IMR-90 (cell line): ENCODE measurements around the gene LRP1-AS. TPM values are rescaled to one million over a fixed set of nuclear protein-coding genes. Genes with fewer than 3 reads are reported as not detected.

ENCODE experiments used
- ATAC-seq: fragments of 200-7000 bp; cut with Tn5 transposase; 2 replicates; pipeline ENCODE4 v1.9.1; 2020; ENCODE audit warnings: low read depth, mild to moderate bottlenecking, moderate library complexity
- BruUV-seq: library from RNA; stranded (reverse); fragments of 400-500 nt; replicated peaks from 2 replicates; lab custom pipeline; 2021; lab: Mats Ljungman, UMichigan
- CTCF ChIA-PET: fragments of 300-600 bp; formaldehyde crosslinking; extraction: SDS; loops from one replicate; lab custom pipeline; 2021; ENCODE audit warnings: antibody characterized with exemption; lab: Yijun Ruan, JAX
- POLR2A ChIA-PET: fragments of 300-600 bp; sonication (Branson Sonifier 250); formaldehyde crosslinking; loops from one replicate; lab custom pipeline; 2022; ENCODE audit warnings: antibody characterized with exemption; ENCODE audit not compliant: unreplicated experiment; lab: Charles Lee
- DNase-seq: peaks from one replicate; pipeline ENCODE4 v3.0.0; 2013
- H2AFZ ChIP-seq: replicated peaks from 2 replicates; pipeline ENCODE3; 2013; ENCODE audit warnings: low read length, mild to moderate bottlenecking; ENCODE audit not compliant: poor library complexity
- H2AK5ac ChIP-seq: 2 replicates; pipeline ENCODE4 v1.6.1; 2013; ENCODE audit warnings: low read depth, low read length, inconsistent platforms
- H2AK9ac ChIP-seq: replicated peaks from 2 replicates; pipeline ENCODE3; 2013; ENCODE audit warnings: mild to moderate bottlenecking, low read depth, low read length, moderate library complexity; ENCODE audit not compliant: poor library complexity
- H2BK120ac ChIP-seq: 2 replicates; pipeline ENCODE4 v1.6.1; 2013; ENCODE audit warnings: low read depth, low read length, inconsistent platforms
- H2BK15ac ChIP-seq: 3 replicates; pipeline ENCODE4 v1.6.1; 2013; ENCODE audit warnings: low read depth, low read length, inconsistent platforms
- H2BK20ac ChIP-seq: 2 replicates; pipeline ENCODE4 v1.6.1; 2013; ENCODE audit warnings: low read depth, mild to moderate bottlenecking, inconsistent platforms, low read length, moderate library complexity
- H2BK5ac ChIP-seq: 2 replicates; pipeline ENCODE4 v1.6.1; 2013; ENCODE audit warnings: mild to moderate bottlenecking, low read depth, low read length, inconsistent platforms; ENCODE audit not compliant: poor library complexity, severe bottlenecking
- H3K14ac ChIP-seq: replicated peaks from 2 replicates; pipeline ENCODE4 v1.6.1; 2013; ENCODE audit warnings: low read depth, low read length, inconsistent platforms
- H3K18ac ChIP-seq: 2 replicates; pipeline ENCODE4 v1.6.1; 2013; ENCODE audit warnings: low read depth, low read length, control low read depth
- H3K23ac ChIP-seq: 2 replicates; pipeline ENCODE4 v1.6.1; 2013; ENCODE audit warnings: low read depth, low read length, inconsistent platforms
- H3K27ac ChIP-seq: 2 replicates; pipeline ENCODE4 v1.5.1; 2013; ENCODE audit warnings: mild to moderate bottlenecking, control low read depth, low read length; ENCODE audit not compliant: insufficient read depth
- H3K27me3 ChIP-seq: 2 replicates; pipeline ENCODE4 v1.6.1; 2013; ENCODE audit warnings: low read length; ENCODE audit not compliant: control insufficient read depth, insufficient read depth
- H3K36me3 ChIP-seq: 2 replicates; pipeline ENCODE4 v1.6.1; 2013; ENCODE audit warnings: low read length, mixed read lengths; ENCODE audit not compliant: control insufficient read depth, insufficient read depth
- H3K4ac ChIP-seq: 2 replicates; pipeline ENCODE4 v1.6.1; 2013; ENCODE audit warnings: low read depth, low read length, inconsistent platforms
- H3K4me1 ChIP-seq: 2 replicates; pipeline ENCODE4 v1.6.1; 2013; ENCODE audit warnings: low read length, mixed read lengths; ENCODE audit not compliant: control insufficient read depth, insufficient read depth
- H3K4me2 ChIP-seq: 2 replicates; pipeline ENCODE4 v1.6.1; 2013; ENCODE audit warnings: low read depth, mild to moderate bottlenecking, control low read depth, low read length, moderate library complexity
- H3K4me3 ChIP-seq: 2 replicates; pipeline ENCODE4 v1.5.1; 2013; ENCODE audit warnings: low read depth, mild to moderate bottlenecking, control low read depth, low read length, moderate library complexity; ENCODE audit not compliant: insufficient read depth
- H3K56ac ChIP-seq: 2 replicates; pipeline ENCODE4 v1.6.1; 2013; ENCODE audit warnings: low read length, inconsistent platforms; ENCODE audit not compliant: insufficient read depth; ENCODE audit errors: extremely low read depth
- H3K79me1 ChIP-seq, 2 experiments: 2 replicates each; pipeline ENCODE4 v1.6.1; 2013; ENCODE audit warnings: low read length in 2 of 2, inconsistent platforms in 1 of 2, low read depth in 1 of 2
- H3K9ac ChIP-seq: 2 replicates; pipeline ENCODE4 v1.6.1; 2013; ENCODE audit warnings: low read depth, low read length, control low read depth
- H3K9me1 ChIP-seq: 2 replicates; pipeline ENCODE4 v1.6.1; 2013; ENCODE audit warnings: low read length, inconsistent platforms; ENCODE audit not compliant: insufficient read depth
- H3K9me3 ChIP-seq: 2 replicates; pipeline ENCODE4 v1.6.1; 2013; ENCODE audit warnings: low read length; ENCODE audit not compliant: control insufficient read depth, insufficient read depth
- H4K20me1 ChIP-seq: 2 replicates; pipeline ENCODE4 v1.6.1; 2013; ENCODE audit warnings: low read length, inconsistent platforms; ENCODE audit not compliant: insufficient read depth
- H4K5ac ChIP-seq: 2 replicates; pipeline ENCODE4 v1.6.1; 2013; ENCODE audit warnings: mild to moderate bottlenecking, low read depth, low read length, control low read depth
- H4K8ac ChIP-seq, 2 experiments: 2 replicates each; pipeline ENCODE4 v1.6.1; 2013; ENCODE audit warnings: low read depth in 2 of 2, low read length in 2 of 2, control low read depth in 1 of 2, inconsistent platforms in 1 of 2
- H4K91ac ChIP-seq: 2 replicates; pipeline ENCODE4 v1.6.1; 2013; ENCODE audit warnings: low read depth, low read length, inconsistent platforms; ENCODE audit not compliant: insufficient read depth
- CHD1 ChIP-seq: IDR thresholded peaks from 2 replicates; pipeline ENCODE4 v1.6.1; 2012; ENCODE audit warnings: low read depth, low read length, improper control_type of control experiment
- FOS ChIP-seq: fragments of 150-350 bp; IDR thresholded peaks from 2 replicates; pipeline ENCODE4 v1.6.1; 2016; ENCODE audit warnings: low read depth, low read length
- NFE2L2 ChIP-seq: fragments of 150-350 bp; IDR thresholded peaks from 2 replicates; pipeline ENCODE4 v1.6.1; 2016; ENCODE audit warnings: low read depth, mild to moderate bottlenecking, low read length
- POLR2A ChIP-seq: IDR thresholded peaks from 2 replicates; pipeline ENCODE4 v1.6.1; 2012; ENCODE audit warnings: mild to moderate bottlenecking, low read depth, low read length
- RAD21 ChIP-seq: IDR thresholded peaks from 2 replicates; pipeline ENCODE4 v1.6.1; 2012; ENCODE audit warnings: low read length, improper control_type of control experiment
- RCOR1 ChIP-seq: IDR thresholded peaks from 2 replicates; pipeline ENCODE4 v1.6.1; 2012; ENCODE audit warnings: mild to moderate bottlenecking, low read length, improper control_type of control experiment; ENCODE audit not compliant: insufficient replicate concordance
- RFX5 ChIP-seq: IDR thresholded peaks from 2 replicates; pipeline ENCODE4 v1.8.0; 2012; ENCODE audit warnings: low read depth, mild to moderate bottlenecking, low read length, moderate library complexity
- SMC3 ChIP-seq: fragments of 150-350 bp; IDR thresholded peaks from 2 replicates; pipeline ENCODE4 v1.6.1; 2016; ENCODE audit warnings: low read depth, mild to moderate bottlenecking, antibody characterized with exemption, low read length, moderate library complexity
- WGBS, 2 experiments: methylation state at CpG; one replicate each; pipeline versions ENCODE4 v1.1.5 to v1.1.7; 2013; ENCODE audit warnings: missing lambda C conversion rate in 2 of 2; ENCODE audit not compliant: insufficient read length in 1 of 2; ENCODE audit errors: extremely low coverage in 2 of 2; 5-methylcytosine and 5-hydroxymethylcytosine counted together
- dilution Hi-C: fragments of 300-500 bp; cut with HindIII; formaldehyde crosslinking; loops from one replicate; pipeline ENCODE4 v1.14.3; 2018; ENCODE audit warnings: low sequenced_read_pairs; ENCODE audit not compliant: unreplicated experiment
- in situ Hi-C: fragments of 300-500 bp; cut with MboI; formaldehyde crosslinking; loops from 3 replicates; pipeline ENCODE4 v1.14.3; 2019; ENCODE audit warnings: low sequenced_read_pairs, inconsistent platforms, mixed read lengths
- intact Hi-C: fragments of 100-400 bp; cut with micrococcal nuclease; formaldehyde crosslinking; loops from 2 replicates; pipeline ENCODE4 v1.10.0; 2022
- polyA plus RNA-seq, 3 experiments: library from polyadenylated mRNA; depleted of rRNA; stranded (reverse); fragments of >200 nt; gene quantifications; 2 replicates each; pipeline ENCODE4 v1.2.3, GENCODE V29; 2012; ENCODE audit warnings: low replicate concordance in 1 of 3
- total RNA-seq: library from RNA; depleted of rRNA; stranded (reverse); fragments of >200 nt; gene quantifications from 2 replicates; pipeline ENCODE4 v1.2.3, GENCODE V29; 2012
- TF ChIP-seq, protein P1 (sequence below): fragments of 150-350 bp; IDR thresholded peaks from 2 replicates; pipeline ENCODE4 v1.6.1; 2016; ENCODE audit warnings: low read depth, mild to moderate bottlenecking, low read length, moderate library complexity, borderline replicate concordance
- TF ChIP-seq, protein P2 (sequence below): conservative IDR thresholded peaks from 2 replicates; pipeline ENCODE4 v1.5.1; 2012; ENCODE audit warnings: mild to moderate bottlenecking, low read depth, low read length, improper control_type of control experiment

The LRP1-AS gene
- total and polyA plus RNA-seq, 2 of the 4 experiments (the other 2 are of a cell fraction) = not detected

DNA sequence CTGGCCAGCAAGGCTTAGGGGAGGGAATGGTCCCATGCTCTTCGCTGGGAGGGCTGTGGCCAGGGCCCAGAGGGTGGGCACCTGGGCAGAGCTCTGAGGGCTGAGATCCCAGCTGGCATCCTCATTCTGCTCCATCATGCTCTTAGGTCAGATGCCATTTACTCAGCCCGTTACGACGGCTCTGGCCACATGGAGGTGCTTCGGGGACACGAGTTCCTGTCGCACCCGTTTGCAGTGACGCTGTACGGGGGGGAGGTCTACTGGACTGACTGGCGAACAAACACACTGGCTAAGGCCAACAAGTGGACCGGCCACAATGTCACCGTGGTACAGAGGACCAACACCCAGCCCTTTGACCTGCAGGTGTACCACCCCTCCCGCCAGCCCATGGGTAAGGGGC, 30.8 kb upstream of the LRP1-AS start:
- ChIA-PET CTCF (no interaction called here), POLR2A (no interaction called here)
- TF ChIP-seq RAD21 = no peak
- no peak for TF ChIP-seq RFX5
- no peak for TF ChIP-seq POLR2A
- no peak for TF ChIP-seq FOS
- TF ChIP-seq NFE2L2 = no peak
- no peak for TF ChIP-seq RCOR1
- TF ChIP-seq CHD1 = no peak
- no peak for TF ChIP-seq SMC3
- TF ChIP-seq, protein P1, sequence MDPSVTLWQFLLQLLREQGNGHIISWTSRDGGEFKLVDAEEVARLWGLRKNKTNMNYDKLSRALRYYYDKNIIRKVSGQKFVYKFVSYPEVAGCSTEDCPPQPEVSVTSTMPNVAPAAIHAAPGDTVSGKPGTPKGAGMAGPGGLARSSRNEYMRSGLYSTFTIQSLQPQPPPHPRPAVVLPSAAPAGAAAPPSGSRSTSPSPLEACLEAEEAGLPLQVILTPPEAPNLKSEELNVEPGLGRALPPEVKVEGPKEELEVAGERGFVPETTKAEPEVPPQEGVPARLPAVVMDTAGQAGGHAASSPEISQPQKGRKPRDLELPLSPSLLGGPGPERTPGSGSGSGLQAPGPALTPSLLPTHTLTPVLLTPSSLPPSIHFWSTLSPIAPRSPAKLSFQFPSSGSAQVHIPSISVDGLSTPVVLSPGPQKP = no peak
- TF ChIP-seq, protein P2, sequence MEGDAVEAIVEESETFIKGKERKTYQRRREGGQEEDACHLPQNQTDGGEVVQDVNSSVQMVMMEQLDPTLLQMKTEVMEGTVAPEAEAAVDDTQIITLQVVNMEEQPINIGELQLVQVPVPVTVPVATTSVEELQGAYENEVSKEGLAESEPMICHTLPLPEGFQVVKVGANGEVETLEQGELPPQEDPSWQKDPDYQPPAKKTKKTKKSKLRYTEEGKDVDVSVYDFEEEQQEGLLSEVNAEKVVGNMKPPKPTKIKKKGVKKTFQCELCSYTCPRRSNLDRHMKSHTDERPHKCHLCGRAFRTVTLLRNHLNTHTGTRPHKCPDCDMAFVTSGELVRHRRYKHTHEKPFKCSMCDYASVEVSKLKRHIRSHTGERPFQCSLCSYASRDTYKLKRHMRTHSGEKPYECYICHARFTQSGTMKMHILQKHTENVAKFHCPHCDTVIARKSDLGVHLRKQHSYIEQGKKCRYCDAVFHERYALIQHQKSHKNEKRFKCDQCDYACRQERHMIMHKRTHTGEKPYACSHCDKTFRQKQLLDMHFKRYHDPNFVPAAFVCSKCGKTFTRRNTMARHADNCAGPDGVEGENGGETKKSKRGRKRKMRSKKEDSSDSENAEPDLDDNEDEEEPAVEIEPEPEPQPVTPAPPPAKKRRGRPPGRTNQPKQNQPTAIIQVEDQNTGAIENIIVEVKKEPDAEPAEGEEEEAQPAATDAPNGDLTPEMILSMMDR = no peak
- H2BK5ac ChIP-seq = no peak overlapping the region
- H3K9me3 ChIP-seq = no peaks in the 10 kb centered on the region
- H4K8ac ChIP-seq = no peak overlapping the region
- DNase-seq (no peak), ATAC-seq (no peak)
- H3K14ac ChIP-seq = no peak overlapping the region
- H4K91ac ChIP-seq = no peak overlapping the region
- no peaks in the 10 kb centered on the region for H3K4me1 ChIP-seq
- H3K27me3 ChIP-seq = no peaks in the 10 kb centered on the region
- BruUV-seq = no TSS peak
- H3K4me3 ChIP-seq = no peak overlapping the region
- peaks cover 3 to 47% of the 10 kb centered on the region in 2 experiments; a peak in 3 of 4 replicates for H3K79me1 ChIP-seq
- in situ Hi-C loops = loop anchor here (5.0 kb wide), 2 partner anchors 56 to 111 kb away; no protein-coding TSS in a partner anchor
- intact Hi-C loops = no loop called here
- no peak overlapping the region for H3K9ac ChIP-seq
- H2BK20ac ChIP-seq = no peak overlapping the region
- H2AK5ac ChIP-seq = no peak overlapping the region
- peaks cover 91% of the 10 kb centered on the region for H3K36me3 ChIP-seq
- no peaks in the 10 kb centered on the region for H3K9me1 ChIP-seq
- no peak overlapping the region for H2BK120ac ChIP-seq
- H3K18ac ChIP-seq = no peak overlapping the region
- H4K5ac ChIP-seq = no peak overlapping the region
- H4K20me1 ChIP-seq = peaks cover 29% of the 10 kb centered on the region
- dilution Hi-C loops = no loop called here
- H3K4me2 ChIP-seq = no peak overlapping the region
- no peak overlapping the region for H3K4ac ChIP-seq
- H3K56ac ChIP-seq = no peak overlapping the region
- H2AFZ ChIP-seq = no peak overlapping the region
- H2AK9ac ChIP-seq = no peak overlapping the region
- H2BK15ac ChIP-seq = no peak overlapping the region
- no peak overlapping the region for H3K23ac ChIP-seq
- 94% methylated on average over 12 of the region's 14 CpGs; no CpG with 5 or more reads in 1 of the 2 experiments for WGBS, 2 experiments
- no peak overlapping the region for H3K27ac ChIP-seq
